Amniotic stem cell (primary cell): ENCODE data around the gene PPP1R9B.

Source experiments
- DNase-seq: peaks from one replicate; lab custom pipeline; 2025; lab: John Stamatoyannopoulos, UW

Gene PPP1R9B

DNA sequence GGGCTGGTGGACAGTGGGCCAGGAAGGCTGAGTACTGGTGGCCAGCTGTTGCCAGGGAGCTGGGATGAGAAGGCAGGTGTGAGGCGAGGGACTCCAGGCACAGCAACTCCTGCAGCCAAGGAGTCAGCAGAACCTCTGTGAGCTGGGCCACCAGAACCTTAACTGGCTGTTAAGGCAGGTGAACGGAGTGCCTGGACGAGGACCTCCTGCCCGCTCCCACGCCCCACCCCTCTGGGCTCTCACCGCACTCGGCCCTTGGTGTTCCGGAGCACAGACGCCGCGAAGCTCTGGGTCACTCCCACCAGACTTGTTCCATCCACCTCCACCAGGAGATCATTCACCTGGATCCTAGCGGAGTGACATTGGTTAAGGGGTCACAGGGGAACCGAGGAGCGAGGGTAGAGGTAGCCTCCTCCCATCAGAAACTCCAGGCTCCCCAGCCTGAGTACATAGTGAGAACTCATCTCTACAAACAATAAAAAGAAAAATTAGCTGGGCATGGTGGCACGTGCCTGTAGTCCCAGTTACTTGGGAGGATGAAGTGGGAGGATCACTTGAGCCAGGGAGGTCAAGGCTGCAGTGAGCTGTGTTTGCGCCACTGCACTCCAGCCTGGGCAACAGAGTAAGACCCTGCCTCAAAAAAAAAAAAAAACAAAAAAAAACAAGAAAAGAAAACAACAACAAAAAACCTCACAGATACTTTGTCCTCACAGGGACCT lies 9.3 kb downstream of the PPP1R9B start:
- DNase-seq, result no peak

DNA sequence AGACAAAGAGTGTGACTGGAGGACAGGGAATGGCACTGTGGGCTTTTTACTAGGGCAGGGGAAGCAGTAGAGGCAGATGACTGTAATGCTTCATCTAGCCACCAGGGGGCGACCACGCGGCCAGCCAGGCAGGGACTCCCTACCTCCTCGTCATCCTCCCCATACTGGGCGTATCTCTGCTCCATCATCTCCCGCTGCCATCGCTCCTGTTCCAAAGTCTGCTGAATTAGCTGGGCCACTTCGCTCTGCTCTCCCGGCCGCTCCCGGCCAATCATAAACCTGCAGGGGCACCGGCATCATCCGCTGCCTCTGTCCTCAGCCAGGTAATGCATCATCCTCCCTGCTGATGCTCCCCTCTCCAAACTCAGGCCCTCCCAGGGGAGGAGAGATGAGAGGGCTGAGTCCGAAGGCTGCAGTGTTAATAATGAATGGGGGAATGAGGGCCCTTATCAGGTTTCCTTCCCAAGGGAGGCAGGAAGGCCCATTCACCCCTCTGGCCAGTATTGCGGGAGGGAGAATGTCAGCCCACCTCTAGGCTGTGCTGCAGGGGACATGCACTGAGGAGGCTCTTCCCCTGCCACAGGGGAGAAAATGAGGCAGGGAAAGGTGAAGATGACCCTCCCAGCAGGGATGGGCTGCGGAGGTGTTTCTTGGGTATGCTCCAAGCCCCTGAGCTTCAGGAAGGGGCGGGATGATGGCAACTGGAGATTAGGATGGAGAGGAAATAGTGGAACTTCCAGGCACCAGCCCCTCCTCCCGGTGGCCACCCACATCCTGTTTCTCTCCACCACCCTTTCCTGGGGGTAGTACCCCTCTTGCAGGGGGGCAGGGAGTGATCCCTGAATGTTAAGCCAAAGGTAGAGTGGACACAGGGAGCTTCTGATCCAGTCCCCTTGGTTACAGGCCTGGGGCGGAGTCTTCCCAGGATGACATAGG lies 10.3 kb downstream of the PPP1R9B start:
- no peak for DNase-seq

DNA sequence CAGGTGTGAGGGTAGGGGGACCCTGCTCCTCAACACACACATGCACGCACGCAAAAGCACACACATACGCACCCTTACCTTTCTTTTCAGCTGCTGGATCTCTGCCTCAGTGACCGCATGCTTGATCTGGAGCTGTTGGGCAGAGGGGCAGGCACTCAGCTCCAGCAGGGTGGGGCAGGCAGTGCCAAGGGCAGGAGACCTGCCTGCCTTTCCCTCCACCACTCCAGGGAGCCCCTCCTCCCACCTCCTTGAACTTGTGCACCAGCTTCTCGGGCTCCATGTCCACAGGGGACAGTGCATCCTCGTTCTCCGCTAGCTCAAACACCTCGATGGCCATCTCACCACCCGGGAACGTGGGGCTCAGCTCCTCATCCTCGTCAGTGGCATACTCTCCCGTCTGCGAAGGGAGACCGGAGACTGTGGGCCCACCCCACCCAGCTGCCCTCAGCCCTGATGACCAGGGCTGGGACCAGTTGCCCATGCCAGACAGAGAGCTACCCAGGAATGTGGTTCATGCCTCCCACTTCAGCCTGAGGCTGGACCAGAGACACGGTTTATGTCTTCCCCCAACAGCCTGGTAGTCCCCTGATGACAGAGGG lies 11.2 kb downstream of the PPP1R9B start:
- no peak for DNase-seq

DNA sequence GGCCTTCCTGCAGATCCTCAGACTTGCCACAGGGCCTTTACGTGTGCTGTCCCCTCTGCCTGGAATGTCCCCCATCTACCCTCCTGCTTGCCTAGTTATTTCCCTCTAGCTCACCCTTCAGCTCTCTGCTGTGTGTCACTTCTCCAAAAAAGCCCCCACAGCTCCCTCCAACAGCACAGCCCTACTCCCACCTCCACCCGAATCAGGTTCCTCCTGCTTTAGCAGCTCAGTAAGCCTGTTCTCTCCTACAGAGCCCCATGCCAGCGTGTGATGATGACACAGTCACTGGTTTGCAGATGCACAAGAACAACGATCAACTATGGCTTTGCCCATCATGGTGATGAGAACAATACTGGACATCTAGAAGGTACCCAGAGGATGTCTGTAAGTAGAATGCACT lies 13.4 kb downstream of the PPP1R9B start:
- no peak for DNase-seq

DNA sequence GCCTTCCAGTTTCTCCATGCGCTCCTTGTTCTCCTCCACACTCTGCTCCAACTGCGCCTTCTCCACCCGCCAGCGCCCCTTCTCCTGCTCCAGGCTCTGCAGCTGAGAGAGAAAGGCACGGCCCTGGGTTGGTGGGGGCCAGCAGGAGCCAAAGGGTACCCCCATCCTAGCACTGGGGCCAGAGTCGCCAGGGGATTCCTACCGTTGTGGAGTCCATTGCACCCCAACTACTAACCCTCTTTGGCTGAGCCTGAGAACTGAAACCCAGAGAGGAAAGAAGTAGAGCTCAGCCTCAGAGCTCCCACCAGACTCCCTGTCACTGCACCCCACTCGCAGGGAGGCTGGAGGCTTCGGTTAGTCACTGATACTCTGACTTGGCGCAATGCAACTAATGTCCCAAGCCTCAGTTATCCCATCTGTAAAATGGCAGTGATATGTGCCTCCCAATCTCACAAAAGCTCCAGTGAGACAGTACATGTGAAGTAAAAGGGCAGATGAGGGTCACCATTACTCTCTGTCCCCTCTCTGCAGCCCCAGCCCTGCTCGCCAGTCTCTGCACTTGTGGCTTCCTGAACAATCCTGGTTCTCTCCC lies 14.3 kb downstream of the PPP1R9B start:
- no peak for DNase-seq

DNA sequence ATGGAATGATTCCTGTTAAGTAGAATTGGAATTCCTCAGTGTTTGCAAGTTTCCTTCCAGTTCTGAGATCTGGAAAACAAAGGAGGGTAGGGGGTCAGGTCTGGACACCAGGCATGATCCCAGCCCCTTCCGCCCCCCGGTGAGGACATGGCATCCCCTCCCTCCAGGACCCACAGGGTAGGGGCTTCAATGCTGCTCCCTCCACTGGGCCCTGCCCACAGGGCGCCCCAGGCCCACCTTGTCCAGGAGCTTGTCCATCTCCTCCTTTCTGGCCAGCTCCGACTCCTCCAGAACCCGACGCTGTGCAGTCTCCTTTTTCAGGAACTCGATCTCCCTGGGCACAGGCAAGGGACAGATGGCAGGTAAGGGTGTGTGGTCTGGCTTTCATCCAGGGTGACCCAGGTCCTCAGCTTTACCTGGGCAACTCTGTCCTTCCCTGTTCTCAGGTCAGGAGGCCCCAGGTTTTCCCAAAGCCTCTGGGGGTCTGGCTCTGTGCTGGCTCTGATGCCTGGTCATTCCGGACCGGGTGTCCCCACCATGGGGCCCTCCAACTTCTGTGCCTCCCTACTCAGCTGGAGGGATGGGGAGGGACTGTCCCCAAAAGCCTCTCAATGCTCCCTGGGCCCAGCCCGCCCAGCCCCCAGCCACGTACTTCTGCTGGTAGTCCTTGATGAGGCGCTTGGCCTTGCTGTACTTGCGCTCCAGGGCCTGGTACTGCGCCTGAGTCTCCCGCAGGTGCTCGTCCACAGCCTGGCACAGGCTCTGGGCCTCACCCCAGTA lies 15.0 kb downstream of the PPP1R9B start:
- DNase-seq, result no peak

DNA sequence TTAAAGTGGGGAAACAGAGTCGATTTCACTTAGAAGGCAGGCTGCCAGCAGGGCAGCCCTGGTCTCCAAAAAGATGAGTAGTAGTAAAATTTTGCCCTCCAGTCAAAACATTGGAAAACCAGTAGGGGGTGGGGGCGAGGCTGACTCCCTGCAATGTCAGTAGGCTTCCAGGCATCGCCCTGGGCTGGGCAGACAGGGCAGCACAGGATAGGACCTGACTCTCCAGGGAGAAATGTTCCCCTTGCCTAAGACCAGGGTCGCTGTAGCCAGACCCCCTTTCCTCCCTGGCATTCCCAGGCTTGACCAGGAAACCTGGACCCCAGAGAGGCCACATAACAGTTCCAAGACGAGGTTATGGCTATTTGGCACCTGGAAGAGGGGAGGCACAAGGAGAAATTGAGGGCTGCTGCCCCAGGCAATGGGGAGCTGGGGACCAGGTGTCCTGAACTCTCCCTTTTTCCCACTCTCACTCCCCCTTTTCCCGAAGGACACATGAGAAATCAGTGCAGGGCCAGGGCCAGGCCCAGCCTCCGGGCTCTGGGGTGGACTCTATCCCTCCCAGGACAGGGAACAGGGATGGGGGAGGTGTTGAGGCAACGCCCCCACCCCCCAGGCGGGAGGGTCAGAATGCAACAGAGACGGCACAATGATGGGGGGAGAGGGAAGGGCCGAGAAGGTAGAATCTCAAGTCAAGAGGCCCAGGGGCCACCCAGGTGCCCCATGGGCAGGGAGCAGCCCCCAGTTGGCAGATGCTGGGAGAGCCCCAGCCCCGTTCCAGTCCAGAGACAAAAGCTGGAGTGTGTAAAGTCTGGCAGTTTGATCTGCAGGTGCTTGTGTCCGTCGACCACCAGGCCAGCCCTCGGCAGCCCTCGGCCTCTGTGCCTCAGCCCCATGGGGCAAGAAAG lies 16.0 kb downstream of the PPP1R9B start:
- no peak for DNase-seq

DNA sequence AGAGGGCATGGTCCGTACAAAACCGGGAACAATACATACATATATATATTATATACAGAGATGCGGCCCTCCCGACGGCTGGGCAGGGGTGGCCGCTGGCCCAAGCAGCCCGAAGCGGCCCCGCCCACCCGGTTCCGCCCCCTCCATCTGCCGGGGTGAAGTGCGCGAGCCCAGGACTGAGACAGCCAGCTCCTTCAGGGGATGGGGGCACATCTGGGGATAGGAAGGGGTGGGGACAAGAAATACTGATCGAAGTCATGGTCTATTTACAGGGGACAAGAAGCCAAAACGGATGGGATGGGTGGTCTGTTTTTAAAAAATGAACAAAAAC lies 16.7 kb downstream of the PPP1R9B start:
- no peak for DNase-seq

DNA sequence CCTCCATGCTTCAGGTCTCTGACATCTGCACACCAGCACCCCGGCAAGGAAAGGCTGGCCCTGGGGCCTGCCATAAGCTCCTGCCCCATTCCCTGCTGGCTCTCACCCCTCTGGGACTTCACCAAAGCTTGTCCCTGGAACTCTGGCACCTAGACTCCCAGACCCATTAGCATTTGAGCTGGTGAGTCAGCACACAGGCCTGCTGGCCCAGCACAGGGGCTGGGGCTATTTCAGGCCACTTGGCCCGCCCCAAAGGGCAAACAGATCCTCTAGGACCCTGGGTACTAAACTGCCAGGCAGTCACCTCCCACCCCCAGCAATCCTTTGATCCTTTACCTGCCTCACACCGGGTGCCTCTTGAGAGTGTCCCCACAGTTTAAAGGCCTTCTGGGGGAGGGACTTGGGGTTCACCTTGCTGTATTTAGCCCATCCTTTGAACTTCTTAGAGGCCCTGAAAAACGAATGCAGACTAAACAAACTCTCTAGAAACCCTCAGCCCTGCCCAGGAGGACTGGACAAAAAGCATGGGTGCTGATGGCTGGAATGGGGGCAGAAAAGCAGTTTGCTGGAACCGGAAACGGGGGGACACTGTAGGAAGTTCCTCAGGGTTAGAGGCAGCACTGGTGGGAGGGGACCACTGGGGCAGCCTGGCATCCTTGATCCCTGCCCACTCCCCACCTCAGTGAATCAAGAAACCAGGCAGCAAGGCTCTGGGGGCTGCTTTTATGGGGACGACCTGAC lies 17.3 kb downstream of the PPP1R9B start:
- no peak for DNase-seq

DNA sequence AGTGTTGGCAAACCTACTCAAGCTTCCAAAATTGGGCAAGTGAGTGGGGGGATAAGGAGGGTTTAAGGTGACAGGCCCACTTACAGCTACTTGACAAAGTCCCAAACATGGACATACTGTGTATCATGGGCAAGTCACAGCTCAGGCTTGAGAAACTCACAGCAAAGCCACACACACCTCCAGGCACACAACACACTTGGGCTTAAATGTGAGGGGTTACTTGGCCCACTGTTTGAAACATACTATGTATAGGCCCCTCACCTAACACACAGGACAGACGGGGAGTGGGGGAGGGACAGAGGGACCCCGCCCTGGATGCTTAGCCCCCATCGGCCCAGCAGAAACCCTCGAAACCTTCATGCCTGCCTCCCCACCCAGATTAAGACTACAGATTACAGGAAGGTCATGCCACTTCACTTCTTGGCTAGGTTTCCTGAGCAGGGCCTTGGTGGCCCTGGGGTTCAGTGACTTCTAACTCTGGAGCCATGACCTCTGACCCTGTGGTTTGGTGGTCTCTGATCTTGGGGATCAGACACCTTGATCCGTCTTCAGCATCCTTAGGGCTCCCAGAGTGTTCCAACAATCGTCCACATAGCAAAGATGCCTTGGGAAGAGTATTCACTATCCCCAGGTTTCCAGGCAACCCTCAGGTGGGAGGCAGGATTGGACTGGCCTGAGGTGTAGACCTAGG lies 18.2 kb downstream of the PPP1R9B start:
- DNase-seq, result no peak

DNA sequence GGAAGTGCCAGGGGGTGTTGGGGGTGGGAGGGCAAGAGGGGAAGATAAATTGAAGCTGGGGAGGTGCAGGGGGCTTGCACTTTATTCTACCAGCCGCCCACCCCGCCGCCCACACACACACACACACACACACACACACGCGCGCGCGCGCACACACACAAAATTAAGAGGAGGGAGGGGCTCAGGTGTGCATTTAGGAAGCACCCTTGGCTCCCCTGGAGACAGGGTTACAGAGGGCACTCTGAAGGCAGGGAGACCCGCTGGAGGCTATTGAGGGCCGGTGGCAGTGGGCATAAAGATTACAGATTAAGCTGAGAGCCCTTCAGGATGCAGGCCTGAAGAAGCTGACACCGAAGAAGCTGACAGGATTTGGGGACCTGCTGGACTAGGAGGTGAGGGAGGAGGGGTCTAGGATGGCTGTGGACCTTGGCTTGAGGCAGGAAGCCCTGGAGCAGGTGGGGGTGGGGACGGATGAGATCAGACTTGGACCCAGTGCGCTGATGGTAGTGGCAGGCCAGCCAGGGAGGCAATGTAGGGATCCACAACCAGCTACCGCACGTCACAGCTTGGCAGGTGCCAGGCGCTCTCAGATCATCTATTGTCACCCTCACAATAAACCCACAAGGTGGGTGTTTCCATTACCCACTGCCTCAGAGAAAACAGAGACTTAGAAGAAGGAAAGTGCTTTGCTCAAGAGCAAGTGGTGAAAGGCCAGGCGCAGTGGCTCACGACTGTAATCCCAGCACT lies 19.7 kb downstream of the PPP1R9B start:
- no peak for DNase-seq

DNA sequence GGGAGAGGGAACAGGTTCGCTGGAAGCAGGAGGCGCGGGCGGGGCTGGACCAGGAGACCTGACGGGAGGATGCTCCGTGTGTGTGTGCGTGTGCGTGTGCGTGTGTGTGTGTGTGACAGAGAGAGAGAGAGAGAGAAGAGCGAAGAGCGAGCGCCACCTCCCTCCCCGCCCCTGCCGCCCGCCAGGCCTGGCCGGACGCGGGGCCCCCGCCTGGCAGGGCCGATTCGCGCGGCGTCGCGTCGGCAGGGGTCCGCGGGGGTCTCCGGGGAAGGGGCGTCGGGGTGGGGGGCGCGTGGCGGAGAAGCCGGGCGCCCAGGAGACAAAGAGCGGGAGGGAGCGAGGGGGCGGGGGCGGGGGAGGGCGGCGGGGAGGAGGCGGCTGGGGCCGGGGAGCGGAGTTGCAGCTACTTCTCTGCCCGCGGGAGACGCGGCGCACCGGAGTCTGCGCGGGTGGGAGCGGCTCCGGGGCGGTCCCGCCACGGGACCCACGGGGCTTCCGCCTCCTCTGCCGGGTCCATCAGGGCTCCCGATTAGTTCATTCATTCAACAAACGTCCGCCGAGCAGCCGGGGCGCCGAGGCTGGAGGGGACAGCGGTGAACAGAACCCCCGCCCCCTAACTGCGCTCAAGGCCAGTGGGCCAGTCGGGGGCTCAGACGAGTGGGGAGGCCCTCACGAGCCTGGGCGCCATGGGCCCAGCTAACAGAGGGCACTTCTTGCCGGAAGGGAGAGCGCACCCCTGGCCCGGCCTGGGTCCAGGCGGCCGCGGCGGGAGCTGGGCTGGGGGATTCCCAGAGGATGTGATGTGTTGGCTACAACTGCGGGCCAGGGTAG lies 20.5 kb downstream of the PPP1R9B start, which contains the start of gene SAMD14:
TSS of gene SAMD14 (minus strand) at position 433 of the 831 bp plus-strand sequence. CDS start 5,201 bp downstream, outside the sequence.
- no peak for DNase-seq

DNA sequence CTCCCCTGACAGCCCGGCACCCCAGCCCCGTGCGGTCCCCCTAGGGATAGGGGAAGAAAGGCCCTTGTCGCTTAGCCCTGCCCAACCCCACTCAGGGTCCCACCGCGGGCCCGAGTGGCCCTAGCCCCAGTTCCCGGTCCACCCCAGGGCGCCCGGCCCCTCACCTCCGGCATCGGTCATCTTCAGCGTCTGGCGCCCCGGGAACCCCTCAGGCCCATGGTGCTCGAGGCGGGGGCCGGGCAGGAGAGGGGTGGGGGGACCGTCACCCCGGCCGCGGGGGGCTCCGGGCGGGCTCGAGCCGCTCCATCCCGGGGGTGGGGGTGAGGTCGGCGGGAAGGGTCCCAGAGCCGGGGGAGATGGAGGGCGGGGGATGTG lies 21.1 kb downstream of the PPP1R9B start:
- DNase-seq, result no peak

DNA sequence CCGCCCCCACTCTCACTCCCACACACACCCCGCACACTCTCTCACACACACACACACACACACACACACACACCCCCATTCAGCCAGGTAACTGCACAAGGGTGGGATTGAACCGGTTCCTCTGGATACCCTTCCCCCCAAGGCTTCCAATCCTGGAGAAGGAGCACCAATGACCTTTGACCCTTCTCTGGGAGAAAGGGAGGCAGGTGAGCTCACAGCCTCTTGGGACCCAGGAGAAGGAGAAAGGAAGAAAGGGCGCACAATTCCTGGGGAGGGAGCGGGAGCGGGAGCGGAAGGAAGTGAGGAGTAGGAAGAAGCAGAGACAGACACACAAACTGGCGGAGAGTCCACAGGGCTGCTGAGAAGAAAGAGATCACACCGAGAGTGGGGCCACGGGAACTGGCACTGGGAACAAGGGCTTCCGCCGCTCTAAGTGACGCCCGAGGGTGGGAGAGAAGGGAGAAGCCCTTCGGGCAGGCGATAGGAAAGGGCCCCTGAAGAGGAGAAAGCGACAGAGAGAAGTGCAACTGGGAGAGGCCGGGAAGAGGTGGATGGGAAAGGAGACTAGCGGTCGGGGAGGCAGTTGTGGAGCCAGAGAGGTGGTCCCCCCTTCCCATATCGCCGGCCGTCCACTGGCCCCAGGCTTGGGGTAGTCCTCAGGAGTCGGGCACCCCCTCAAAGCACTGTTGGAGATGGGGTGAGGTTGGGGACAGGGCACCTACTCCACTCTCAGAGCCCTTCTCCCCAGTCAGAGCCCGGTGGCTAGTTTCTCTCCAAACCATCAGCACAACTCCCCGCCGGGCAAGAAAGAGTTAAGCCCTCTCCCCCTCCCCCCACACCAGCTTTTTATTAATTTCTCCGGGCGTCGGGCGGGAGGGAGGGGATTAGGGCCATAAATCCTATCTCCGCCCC lies 21.8 kb downstream of the PPP1R9B start:
- DNase-seq, result no peak

DNA sequence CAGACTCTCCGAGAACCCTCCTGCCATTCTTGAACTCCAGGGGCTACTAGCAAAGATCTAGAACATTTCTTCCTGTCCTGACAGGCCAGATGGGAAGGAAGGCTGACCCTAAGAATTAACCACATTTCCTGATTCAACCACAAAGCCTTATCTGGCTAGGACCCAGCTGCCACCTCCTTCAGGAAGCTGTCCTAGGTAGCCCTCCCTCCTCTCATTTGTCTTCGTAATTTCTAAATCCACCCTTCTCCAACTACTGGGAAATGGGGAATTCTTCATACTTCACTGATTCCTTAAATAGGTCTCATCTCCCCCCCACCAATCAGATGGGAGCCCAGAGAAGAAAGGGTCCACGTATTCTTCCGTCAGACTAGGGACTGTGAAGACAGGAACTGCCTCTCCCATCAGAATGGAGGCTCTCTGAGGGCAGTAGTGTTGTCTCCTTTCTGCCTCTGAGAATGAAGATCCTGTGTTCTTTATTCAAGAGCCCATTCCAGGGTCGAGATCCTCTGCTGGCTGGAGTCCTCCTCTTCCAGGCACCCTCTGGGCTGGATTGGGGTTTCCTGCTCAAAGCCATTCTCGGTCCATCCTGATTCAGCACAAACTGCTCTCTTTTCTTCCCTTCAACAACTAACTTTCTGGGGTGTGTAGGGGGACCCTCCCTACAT lies 22.6 kb downstream of the PPP1R9B start:
- no peak for DNase-seq

DNA sequence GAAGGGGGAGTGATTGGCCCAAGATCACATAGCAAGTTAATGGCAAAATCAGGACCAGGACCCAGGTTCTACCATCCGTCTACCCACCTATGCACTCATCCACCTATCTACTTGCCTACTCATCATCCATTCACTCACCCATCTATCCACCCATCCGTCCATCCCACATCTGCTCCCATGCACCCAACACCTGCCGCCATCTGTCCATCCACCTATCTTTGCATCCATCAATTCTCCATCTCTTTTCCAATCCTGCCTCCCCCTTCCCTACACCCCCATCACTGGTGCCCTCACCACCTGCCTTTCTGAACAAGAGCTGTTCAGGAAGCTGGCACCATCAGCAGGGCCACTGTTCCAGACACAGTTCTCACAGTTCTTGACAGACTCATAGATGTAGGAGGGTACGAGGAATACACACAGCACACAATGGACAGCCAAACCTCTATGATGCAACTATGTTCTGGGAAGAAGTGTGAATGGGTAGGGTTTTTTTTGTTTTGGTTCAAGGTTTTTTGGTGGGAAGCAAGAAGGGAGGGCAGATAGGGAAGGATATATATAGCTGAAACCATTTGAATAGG lies 25.0 kb downstream of the PPP1R9B start:
- no peak for DNase-seq
